Prostate gland (tissue), 2 donors: ENCODE measurements around the gene CAV1.

Source experiments
- POLR2A ChIP-seq: fragments of 450-650 bp; IDR thresholded peaks from one replicate; pipeline ENCODE4 v1.6.1; 2016; ENCODE audit warnings: antibody characterized with exemption, mild to moderate bottlenecking
- POLR2AphosphoS5 ChIP-seq: sonication (generic); formaldehyde crosslinking; IDR thresholded peaks from one replicate; pipeline ENCODE4 v1.6.1; 2017; ENCODE audit warnings: antibody characterized with exemption
- TF ChIP-seq, protein P1 (sequence below), 4 experiments: fragments of 200-600 bp in 2 of 4; fragments of 450-650 bp in 2 of 4; sonication (generic) in 2 of 4; IDR thresholded peaks; 1 replicate in 3 of 4; 2 replicates in 1 of 4; pipeline ENCODE4 v1.5.1; 2016 to 2019; ENCODE audit warnings: antibody characterized with exemption in 4 of 4, mild to moderate bottlenecking in 2 of 4, moderate library complexity in 2 of 4

DNA sequence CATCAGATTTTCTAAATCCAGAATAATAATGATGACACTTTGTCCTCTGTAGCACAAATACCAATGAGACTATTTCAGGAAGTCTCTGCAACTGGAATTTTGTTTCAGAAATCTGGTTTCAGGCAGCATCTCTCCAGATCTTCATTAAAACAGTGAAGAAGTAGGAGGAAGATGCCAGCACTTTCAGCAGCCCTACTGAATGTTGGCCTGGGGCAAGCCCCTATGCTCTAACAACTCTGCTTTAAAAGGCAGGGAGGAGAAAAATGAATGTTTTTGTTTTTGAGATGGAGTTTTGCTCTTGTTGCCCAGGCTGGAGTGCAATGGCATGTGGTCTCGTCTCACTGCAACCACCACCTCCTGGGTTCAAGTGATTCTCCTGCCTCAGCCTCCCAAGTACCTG lies 7.2 kb upstream of the CAV1 start:
- TF ChIP-seq, protein P1, sequence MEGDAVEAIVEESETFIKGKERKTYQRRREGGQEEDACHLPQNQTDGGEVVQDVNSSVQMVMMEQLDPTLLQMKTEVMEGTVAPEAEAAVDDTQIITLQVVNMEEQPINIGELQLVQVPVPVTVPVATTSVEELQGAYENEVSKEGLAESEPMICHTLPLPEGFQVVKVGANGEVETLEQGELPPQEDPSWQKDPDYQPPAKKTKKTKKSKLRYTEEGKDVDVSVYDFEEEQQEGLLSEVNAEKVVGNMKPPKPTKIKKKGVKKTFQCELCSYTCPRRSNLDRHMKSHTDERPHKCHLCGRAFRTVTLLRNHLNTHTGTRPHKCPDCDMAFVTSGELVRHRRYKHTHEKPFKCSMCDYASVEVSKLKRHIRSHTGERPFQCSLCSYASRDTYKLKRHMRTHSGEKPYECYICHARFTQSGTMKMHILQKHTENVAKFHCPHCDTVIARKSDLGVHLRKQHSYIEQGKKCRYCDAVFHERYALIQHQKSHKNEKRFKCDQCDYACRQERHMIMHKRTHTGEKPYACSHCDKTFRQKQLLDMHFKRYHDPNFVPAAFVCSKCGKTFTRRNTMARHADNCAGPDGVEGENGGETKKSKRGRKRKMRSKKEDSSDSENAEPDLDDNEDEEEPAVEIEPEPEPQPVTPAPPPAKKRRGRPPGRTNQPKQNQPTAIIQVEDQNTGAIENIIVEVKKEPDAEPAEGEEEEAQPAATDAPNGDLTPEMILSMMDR (IDR thresholded peaks at IDR 0.05), result no peak
- TF ChIP-seq POLR2AphosphoS5, result no peak
- no peak for TF ChIP-seq POLR2A
